ENCODE results near the gene FREM1.

The FREM1 gene

DNA sequence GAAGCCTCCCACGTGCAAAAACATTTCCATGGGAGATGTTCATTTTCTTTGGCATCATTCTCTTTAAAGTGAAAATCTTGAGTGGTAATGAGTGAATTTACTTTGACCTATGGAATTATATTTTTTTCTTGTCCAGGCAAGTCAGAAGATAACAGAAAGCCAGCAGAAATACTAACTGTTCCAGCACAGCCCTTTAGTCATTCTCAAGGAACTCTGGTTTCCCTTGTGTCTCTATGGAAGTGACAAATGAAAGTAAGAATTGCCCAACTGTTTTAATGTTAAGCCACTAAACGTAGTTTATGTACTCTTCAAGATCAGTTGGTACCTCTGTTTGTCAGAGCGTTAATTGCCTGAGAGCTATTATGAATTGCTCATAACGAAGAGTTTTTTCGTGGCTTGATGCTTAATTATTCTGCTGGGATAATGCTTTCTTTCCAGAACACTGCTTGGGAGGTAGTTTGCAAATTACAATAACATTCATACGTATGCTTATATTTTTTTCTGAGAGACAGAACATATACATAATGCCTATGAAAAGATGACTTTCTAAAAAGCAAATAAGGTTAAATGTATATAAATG lies 103.2 kb downstream of the FREM1 start:
- DNase-seq: no peak

DNA sequence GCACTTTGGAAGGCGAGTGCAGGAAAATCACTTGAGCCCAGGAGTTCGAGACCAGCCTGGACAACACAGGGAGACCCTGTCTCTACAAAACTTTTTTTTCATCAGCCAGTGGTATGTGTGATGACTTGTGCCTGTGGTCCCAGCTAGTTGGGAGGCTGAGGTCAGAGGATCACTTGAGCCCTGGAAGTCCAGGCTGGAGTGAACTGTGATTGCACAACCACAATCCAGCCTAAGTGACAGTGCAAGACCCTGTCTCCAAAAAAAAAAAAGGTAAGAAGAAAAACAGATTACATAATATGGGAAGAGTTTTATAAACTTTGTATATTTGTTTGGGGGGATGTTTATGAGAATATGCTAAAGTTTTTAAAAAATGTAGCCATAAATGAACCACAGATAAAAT lies 111.2 kb downstream of the FREM1 start:
- DNase-seq: no peak

DNA sequence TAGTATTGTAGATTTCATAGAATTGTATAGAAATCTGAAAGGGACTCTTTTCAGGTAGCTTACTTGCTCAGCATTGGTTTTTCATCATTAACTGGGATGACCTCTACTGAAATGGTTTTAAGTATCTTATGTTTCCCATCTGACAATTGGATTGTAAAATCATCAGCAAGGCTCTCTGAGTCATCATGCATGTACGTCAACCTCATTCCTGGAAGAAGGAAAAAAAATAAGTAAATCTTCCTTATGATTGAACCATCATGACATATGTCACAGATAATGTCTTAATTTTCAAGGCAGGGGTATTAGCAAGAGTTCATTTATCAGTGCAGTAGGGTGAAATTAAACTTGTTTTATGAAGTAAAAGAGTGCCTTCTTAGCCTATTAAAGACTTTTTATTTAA lies 112.8 kb downstream of the FREM1 start:
- DNase-seq: no peak

DNA sequence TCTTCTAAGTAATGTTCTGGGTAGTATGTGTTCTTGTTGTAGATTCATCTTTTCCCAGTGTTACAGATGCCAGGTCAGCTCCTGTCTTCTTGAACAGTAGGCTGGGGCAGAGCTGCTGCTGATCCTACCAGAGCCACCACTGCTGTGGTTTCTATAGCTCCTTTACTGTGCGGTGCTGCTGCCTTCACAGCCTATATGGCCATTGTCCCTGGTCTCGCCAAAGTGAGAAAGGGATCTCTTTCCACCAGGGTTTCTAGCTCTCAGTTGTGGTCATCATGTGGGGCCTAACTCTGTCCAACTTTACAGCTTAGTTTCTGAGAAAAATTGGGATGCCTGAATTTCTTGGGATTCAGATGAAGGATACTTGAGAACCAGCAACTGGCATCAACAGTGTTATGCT lies 116.8 kb downstream of the FREM1 start:
- DNase-seq: no peak

DNA sequence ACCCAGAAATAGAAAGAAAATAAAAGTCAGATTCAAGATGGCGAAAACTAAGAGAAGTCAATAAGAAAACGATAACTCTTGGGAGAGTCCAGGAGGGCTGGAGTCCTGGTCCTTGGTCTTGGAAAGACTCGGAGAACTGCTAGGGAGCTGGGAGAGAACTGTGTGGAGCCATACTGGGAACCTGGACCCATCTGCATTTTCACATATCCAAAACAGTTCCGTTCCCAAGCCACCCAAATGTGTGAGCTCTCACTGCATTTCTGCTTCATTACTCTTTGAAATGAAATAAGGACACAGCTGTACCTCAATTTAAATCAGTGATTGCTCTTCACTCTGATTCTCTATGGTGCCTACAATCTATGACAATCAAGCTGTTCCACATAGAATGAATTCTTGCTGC lies 119.6 kb downstream of the FREM1 start:
- no peak for DNase-seq

DNA sequence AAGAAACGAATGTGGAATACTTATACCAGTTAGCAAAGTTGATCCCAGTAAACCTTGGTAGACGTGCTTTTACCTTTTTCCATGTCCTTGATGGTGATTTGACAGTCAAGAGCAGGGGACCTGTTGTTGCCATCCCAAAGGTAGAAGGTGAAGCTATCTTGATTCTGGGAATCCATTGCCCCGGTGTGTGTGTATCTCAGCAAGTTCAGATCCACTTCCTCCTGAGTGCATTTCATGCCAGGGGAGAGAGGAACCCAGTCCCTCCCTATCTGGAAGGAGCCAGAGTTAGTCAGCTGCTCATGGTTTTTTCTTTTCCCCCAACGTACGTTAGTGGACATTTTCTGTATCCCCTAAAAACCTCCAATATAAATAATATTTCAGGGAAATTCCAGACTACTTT lies 121.4 kb downstream of the FREM1 start:
- DNase-seq: no peak

DNA sequence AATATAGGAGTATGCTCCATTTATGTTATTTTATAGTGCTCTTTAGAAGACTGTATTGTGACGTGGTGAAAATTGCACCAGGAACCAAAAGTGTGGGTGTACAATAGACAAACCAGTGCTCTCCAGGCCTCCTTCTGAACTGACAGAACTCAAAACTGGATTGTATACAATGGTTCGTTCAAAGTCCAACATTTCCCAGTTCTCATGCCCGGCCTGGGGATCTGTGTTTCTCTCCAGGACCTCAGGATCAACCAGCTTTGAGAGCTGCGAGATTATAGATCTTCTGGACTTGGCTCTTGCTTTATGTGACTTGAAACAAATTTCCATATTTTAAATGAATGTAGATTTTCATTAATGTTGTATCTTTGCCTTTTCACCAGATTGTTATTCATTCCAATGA lies 126.9 kb downstream of the FREM1 start:
- no peak for DNase-seq

DNA sequence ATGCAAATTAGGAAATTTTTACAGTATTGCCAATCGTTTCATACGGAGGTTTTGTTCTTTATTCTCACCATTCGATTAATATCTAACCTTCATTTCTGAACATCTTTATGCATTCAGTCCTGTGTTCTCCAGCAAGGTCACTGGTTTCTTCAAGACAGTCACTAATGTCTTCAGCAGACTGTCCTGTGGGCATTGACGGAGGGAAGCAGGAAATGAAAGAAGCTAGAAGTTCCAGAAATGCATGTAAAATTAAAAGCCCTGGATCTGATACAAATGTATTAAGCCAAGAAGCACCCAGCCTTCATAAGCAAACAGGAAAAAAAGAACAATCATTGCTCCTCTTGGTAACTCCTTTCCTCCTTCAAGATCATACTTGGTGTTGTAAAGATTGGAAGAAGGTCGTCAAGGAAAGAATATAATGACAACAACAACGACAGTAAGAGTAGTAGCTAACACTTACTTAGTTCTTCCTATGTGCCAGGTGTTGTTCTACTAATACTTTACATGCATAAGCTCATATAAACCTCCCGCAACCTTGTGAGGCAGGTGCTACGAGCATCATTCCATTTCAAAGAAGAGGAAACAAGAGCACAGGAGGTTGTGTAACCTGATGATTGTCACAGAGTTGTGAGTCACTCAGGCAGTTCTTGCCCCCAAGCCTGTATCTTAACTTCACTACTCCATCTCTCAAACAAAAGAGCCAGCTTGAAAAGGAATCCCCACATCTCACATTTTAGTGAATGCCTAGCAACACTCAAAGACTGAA lies 127.8 kb downstream of the FREM1 start:
- no peak for DNase-seq

DNA sequence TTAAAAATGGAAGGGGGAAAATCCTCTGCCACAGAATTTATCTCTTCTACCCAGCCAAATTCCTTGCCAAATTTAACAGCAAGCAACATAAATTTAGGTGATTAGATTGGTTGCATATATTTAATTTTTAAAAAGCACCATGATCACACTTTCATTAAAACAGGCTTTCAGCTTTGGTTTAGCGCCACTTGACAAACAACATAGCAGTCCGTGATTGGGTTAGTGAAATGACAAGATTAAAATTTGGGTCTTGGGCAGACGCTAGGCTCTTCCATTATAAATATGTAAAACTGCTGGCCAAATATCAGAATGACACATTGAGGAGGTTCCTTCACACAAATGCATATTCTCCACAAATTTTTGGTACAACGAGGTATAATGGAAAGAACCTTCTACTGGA lies 129.5 kb downstream of the FREM1 start:
- no peak for DNase-seq

DNA sequence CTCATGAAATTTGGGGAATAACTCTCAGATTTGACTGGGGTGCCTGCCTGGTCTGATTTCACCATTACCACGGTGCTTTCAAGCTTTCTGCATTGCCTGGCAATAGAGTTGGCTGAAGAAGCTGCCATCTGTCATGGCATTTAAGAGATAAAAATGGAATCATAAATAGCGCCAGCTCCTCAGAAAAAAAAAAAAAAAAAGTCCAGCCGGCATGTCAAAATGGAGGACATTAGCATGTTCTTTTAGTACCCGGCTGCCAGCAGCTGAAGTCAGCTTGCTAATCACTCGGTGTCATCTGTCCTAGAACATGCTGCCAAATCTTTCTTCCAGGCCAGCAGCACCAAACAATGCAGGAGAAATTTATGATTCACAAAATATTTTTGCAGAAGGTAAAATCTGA lies 130.0 kb downstream of the FREM1 start:
- DNase-seq: no peak

DNA sequence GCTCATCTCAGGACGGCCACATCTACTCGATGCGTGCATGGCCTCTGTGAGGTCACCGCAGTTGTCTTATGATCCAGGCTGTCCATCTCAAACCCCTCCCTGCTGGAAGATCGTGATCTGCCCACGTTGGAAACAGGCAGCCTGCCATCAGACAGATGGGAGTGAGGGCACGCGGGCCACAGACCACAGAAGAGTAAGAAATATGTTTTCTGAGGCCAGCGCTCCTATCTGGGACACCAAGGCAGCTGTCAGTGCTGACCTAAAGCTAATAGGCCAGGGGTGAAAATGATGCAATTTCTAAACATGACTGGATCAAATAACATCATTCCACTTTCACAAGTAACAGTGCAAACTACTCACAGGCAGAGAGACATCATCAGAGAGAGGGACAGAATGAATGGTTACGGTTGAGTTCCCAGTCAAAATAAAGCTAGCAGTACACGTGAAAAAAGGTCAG lies 130.6 kb downstream of the FREM1 start:
- no peak for DNase-seq

DNA sequence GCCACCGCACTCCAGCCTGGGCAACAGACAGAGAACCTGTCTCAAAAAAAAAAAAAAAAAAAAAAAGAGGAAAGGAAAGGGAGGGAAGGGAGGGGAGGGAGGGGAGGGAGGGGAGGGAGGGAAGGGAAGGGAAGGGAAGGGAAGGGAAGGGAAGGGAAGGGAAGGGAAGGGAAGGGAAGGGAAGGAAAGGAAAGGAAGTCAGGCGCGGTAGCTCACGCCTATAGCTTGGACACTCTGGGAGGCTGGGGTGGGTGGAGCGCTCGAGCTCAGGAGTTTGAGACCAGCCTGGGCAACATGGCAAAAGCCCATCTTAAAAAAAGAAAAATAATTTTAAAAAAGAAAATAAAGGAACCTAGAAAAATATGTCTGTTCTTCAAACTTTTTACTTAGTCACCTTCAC lies 131.7 kb downstream of the FREM1 start:
- no peak for DNase-seq

DNA sequence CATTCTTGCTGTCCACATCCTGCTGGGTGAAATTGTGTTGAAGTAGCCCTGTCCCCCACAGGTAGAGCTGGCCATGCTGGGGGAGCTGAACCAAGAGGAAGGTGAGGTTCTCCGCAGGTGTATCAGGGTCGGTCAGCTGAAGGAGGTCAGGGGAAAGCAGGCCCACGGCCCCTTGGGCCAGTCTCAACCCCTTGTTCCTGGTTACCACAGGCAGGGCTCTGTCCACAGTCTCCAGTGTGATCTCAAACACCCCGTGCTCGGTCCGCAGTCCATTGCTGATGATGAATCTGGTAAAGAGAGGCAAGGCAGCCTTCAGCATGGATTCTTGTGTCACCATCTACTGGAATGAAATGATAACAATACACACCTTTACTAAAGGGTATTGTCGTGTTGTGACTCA lies 134.3 kb downstream of the FREM1 start:
- DNase-seq: no peak

DNA sequence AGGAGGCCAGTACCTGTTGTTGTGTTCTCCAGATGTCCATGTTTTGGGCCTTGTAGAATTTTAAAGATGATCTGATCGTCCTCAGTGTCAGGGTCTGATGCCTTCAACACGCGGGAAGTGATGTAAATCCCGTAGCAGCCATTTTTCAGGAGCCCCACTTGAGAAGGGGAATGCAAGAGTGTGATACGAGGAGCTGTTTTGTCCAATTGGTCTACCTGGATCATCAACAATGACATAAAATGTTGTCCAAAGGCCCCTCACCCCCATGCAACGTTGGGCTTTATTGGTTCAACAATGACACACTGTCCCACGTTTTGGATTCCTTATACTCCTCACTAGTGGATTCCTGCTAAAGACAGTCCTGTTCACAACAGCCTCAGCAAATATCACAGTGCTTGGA lies 139.6 kb downstream of the FREM1 start:
- no peak for DNase-seq

DNA sequence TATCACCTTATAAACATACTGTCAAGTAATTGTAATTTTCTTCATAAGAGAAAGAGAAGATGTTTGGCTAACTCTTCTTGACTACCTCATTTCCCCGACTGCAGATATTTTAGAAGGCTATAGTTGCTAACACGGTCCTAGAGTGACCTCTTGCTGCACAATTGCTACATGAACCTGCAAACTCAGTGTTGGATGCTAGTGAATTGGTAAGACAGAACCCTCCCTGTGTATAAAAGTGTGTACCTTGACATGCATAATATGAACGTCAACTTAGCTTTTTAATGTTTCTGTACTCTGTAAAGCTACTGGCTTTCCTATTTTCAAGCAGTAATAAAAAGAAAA lies 141.0 kb downstream of the FREM1 start:
- DNase-seq: peak; percentile 20

DNA sequence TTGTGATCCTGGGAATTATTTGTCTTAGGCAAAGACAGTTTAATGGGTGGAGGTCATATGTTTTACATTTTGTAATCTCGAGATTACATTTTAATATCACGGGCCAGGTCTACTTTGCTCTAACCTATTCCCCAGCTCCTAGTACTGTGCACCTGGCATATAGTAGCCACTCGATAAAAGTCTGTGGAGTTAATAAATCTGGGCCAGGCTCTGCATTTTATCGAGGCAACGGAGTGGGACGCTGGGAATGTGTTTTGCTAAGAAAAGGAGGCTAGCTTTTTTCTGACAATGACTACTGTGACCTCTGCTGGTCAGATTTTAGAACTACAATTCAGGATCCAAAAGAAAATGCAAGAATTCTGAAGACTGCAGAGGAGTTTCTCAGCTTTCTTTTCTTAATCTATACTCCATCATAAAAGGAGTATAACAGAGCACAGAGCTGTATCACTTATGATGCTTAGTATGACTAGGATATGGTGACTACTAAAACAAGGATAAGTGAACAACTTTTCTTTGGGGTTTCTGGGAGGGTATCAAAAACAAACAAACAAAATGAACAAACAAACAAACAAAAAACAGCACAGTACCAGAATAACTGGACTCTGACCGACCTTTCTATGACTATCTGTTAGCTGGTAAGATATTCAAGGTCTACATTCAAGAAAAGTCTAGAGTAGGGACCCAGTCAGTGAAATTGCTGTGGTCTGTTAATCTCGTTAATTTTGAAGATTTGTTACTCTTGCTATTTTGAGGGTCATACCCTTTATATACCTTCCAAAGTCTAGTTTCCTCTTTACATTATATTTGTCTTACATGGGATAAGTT lies 141.6 kb downstream of the FREM1 start:
- DNase-seq: peak; percentile 30

DNA sequence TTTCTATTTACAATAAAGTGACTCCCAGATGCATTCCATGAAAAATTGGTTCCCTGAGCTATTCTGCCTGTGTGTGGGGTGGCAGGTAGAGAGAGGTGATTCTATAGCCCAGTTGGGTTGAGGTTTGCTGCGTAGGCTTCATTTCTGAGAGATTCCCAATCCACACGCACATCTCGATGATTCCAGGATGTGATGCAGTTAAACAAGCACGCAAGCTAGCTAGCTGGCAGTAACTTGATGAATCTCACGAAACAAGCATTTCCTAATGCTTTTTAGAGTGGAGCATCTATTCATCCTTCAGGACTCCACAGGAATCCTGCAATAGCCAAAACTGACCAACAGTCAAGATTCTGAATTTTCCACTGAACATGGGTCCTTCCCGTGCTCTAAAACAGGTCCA lies 143.9 kb downstream of the FREM1 start:
- no peak for DNase-seq

DNA sequence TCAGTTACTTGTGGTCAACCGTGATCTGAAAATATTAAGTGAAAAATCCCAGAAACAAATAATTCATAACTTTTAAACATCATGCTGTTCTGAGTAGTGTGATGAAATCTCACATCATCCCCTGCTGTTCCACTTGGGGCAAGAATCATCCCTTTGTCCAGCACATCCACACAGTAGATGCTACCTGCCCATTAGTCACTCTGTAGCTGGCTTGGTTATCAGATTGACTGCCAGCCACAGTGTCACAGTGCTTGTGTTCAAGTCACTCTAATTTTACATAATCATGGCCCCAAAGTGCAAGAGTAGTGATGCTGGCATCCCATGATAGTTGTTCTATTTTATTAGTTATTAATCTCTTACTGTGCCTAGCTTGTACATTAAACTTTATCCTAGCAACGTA lies 148.6 kb downstream of the FREM1 start:
- no peak for DNase-seq

DNA sequence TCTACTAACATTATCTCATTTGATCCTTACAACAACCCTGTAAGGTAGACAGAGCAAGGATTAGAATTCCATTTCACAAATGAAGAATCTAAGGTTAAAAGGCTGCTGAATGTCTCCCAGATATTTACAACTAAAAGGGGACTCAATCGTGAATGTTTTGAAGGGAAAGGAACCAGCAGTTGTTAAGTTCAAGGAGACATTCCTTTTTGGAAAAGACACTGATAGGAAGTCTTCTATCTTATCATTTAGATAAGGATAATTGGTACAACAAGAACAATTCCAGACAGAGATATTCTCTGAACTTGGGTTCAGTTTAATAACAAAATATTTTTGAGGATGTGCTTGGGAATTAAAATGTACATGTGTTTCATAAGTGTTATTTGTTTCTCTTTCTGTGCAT lies 150.2 kb downstream of the FREM1 start:
- no peak for DNase-seq

DNA sequence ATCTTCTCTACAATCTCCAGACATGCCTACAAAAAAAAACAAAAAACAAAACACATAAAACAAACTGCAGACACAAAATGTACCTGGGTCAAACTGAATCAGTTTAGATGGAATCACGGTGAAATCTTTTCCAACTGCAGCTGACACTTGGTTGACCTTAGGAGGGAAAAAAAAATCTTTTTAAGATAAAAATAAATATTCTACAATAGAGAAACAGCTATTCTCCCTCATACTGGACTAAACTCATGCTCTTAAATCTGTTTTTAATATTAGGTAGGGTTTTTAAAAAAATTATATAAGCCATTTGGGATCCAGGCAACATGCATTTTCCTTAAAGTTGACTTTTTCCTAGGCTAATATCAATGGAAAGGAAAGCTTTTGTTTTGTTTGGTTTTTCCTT lies 153.9 kb downstream of the FREM1 start:
- no peak for DNase-seq

DNA sequence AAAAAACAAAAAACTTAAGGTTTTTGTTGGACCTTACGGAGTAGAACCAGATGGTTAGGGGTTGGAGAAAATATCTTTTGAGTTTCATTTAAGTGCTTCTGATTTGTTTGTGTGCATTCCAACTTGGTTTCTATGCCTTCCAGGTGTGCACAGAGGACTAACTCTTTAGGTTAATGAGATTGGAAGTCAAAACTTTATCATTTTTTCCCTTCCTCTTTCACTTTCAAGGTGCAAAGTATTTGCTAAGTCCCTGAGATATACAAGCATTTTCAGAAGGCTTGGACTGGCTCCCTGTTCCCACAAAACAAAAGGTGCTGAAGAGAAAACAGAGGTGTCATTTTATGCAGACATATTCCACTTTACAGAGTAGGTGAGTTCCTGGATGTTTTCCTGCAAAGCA lies 157.4 kb downstream of the FREM1 start:
- DNase-seq: peak; percentile 30

DNA sequence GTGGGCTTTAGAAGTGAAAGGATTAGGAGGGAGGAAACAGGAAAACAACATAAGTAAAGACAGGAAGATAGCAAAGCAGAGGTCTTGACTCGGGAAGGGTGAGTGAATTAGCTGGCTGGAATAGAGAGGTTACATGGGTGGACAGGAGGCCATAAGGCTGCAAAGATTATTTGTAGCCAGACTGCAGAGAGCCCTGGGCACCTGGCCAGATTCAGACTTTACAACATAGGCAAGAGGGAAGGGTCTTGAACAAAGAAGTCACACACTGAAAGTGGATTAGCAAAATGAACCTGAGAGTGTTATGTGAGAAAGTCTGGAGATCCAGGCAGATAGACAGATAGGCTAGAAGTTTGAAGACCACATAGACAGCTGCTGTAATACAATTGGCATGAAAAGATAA lies 158.0 kb downstream of the FREM1 start:
- peak; percentile 16 for DNase-seq

DNA sequence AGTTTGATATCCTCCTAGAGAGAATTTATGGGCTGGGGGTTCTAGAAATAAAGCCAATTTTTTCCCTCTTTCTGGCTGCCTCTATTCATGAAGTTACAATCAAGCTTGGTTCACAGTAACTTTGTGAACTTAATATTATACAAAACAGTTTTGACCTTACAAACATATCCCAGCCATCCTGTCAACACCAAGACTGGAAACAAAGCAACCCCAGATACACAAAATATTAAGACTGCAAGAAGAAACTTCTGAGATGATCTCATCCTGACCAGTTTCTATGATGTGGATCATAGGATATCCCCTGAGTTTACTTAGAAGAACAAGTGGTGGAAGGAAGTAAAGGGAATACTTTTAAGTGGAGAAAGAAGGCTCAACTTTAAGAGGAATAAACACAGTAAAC lies 159.4 kb downstream of the FREM1 start:
- DNase-seq: no peak

DNA sequence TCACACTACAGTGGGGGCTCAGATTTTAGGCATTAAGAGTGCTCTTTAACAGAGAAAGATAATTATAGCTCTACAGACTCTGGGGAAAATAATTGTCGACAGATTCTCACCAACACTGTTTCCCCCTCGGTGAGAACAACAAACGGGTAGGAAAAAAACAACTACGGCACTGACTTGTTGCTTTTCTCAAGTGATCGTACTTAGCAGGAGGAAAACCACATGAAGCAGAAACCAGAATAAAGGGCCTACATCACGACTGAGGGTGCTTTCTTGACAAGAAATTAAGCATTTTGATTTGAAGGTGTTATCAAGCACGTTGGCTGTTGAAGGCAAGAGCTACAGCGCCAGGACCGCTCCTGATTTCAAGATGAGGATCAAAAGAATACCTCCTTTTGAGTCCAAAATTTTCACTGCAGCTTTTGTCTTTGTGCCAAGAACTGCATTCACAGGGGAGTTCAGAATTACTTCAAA lies 160.5 kb downstream of the FREM1 start:
- no peak for DNase-seq
